Fibroblast of lung (primary cell): ENCODE results near the gene FGF18.

Experiments
- CTCF ChIP-seq, 2 donors: IDR thresholded peaks in 1 of 2; conservative IDR thresholded peaks in 1 of 2; 1 replicate in 1 of 2; 2 replicates in 1 of 2; pipeline ENCODE4 v1.5.1; 2011 to 2012; ENCODE audit warnings: low read length in 2 of 2, control low read depth in 1 of 2, inconsistent platforms in 1 of 2, low read depth in 1 of 2, mild to moderate bottlenecking in 1 of 2
- EZH2 ChIP-seq: IDR thresholded peaks from 2 replicates; pipeline ENCODE4 v1.5.1; 2012; ENCODE audit warnings: low read length, control low read depth, mild to moderate bottlenecking; ENCODE audit errors: missing control alignments

- TF ChIP-seq CTCF (conservative IDR thresholded peaks at IDR 0.05 in 1 of 2, IDR thresholded peaks at IDR 0.05 in 1 of 2; ENCODE audit: low read depth in 1 of 2, low read length in 2 of 2), result no peak
- no peak for TF ChIP-seq EZH2
These were observed 3.0 kb downstream of the FGF18 start for GRCh38 chr5:171422495-171422894.
